ENCODE data around the gene REV3L.

The REV3L gene

DNA sequence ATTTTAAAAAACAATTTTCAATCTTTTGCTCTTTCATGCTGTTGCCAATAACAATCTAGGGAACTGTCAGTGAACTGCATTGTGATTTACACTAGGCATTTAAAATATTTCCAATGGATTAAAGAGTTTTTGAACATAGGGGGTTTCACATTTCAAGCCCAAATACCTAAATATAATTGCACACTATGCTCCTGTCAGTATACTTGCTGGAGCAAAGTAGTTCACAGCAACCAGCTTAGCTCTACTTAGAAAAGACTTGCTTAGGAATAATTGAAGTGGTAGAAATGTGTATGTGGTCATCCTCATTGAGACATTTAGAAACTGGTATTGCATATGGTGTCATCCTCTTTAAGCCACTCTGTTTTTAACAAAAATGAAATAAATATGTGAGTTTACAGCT, 41.7 kb upstream of the REV3L start:
- no peak for DNase-seq
- in situ Hi-C loops (cut with HindIII; ENCODE audit: low pct_ligation_motif_present, low sequenced_read_pairs) = no loop called here
- H3K36me3 ChIP-seq (replicated peaks) = no peaks in the 10 kb centered on the region
- TF ChIP-seq CTCF (IDR thresholded peaks at IDR 0.05; ENCODE audit: low read depth, low read length, missing control alignments) = no peak
- no peak overlapping the region for H3K27ac ChIP-seq
- no peaks in the 10 kb centered on the region for H3K27me3 ChIP-seq (replicated peaks)
- H3K4me3 ChIP-seq (ENCODE audit: low read depth, low read length) = no peak overlapping the region

- H3K36me3 ChIP-seq (replicated peaks) = no peaks in the 10 kb centered on the region
- TF ChIP-seq CTCF (IDR thresholded peaks at IDR 0.05; ENCODE audit: low read depth, low read length, missing control alignments) = no peak
- no peaks in the 10 kb centered on the region for H3K27me3 ChIP-seq (replicated peaks)
- in situ Hi-C loops (cut with HindIII; ENCODE audit: low pct_ligation_motif_present, low sequenced_read_pairs) = no loop called here
- H3K4me3 ChIP-seq (ENCODE audit: low read depth, low read length) = no peak overlapping the region
- H3K27ac ChIP-seq = no peak overlapping the region
- DNase-seq = no peak
Observed at GRCh38 chr6:111524252-111524651, 41.2 kb upstream of the REV3L start.

DNA sequence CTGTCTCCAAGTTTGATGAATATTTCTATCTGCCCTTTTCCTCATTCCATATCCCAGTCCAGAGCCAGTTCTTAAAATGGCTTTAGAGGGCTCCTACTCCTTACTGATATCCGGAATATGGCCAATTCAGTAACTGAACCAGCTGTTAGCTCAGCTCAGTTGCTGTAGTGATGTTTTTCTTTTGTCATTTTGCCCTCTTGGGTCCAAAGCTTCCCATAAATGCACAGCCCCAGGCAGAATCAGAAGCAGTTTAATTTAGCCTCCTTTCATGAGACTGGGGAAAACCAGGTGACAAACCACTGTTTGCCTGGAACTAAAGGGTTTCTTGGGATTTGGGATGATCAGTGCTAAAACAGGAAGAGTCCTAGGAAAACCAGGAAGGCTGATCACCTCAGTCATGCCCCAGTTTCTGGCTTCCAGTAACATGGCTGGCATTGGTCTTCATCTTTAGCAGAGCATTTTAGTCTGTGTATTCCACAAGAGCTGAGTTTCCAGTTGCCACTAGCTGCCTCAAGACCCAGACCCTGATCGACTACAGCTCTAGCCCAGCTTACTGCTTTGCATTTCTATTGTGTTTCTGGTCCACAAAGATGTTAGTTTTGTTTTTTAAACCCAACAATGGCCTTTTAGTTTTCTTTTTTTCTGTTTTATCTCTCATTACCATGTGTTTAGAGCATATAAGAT, 40.6 kb upstream of the REV3L start:
- in situ Hi-C loops (cut with HindIII; ENCODE audit: low pct_ligation_motif_present, low sequenced_read_pairs) = no loop called here
- DNase-seq = no peak
- Histone ChIP-seq H3K4me3 (ENCODE audit: low read depth, low read length) (no peak overlapping the region), H3K27ac (no peak overlapping the region), H3K36me3 (replicated peaks) (no peaks in the 10 kb centered on the region), H3K27me3 (replicated peaks) (no peaks in the 10 kb centered on the region)
- no peak for TF ChIP-seq CTCF (IDR thresholded peaks at IDR 0.05; ENCODE audit: low read depth, low read length, missing control alignments)

DNA sequence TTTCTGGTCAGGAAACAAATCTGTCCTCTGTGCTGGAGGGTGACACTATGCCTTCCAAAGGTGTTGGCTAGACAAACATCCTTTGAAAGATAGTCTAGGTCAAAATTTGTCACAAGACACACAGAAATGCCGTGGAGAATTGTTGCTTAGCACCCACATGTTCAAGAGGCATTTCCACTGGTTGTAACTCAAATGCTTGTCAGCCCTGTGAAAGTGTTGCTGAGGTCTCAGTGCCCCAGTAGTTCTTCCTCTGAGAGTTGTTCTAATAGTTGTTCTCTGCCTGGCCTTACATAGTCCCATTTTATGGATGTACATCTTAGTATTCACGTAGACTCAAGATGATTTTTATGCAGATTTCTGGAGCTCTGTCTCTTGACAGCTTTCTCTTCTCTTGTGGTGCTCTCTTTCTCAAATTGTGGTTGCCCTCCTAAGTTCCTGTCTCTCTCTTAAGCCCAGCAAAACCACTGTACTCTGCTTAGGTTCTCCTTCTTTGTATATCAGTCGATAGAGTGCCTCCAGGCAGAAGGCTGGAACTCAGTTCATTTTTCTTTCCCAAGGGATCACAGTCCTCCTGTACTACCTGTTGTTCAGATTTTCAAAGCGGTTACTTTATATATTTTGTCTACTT, 39.5 kb upstream of the REV3L start:
- H3K27me3 ChIP-seq (replicated peaks) = no peaks in the 10 kb centered on the region
- H3K4me3 ChIP-seq (ENCODE audit: low read depth, low read length) = no peak overlapping the region
- no peak for TF ChIP-seq CTCF (IDR thresholded peaks at IDR 0.05; ENCODE audit: low read depth, low read length, missing control alignments)
- in situ Hi-C loops (cut with HindIII; ENCODE audit: low pct_ligation_motif_present, low sequenced_read_pairs) = no loop called here
- H3K36me3 ChIP-seq (replicated peaks) = no peaks in the 10 kb centered on the region
- no peak overlapping the region for H3K27ac ChIP-seq
- DNase-seq = no peak

- DNase-seq = no peak
- no peak overlapping the region for H3K4me3 ChIP-seq (ENCODE audit: low read depth, low read length)
- H3K36me3 ChIP-seq (replicated peaks) = no peaks in the 10 kb centered on the region
- in situ Hi-C loops (cut with HindIII; ENCODE audit: low pct_ligation_motif_present, low sequenced_read_pairs) = no loop called here
- no peaks in the 10 kb centered on the region for H3K27me3 ChIP-seq (replicated peaks)
- no peak overlapping the region for H3K27ac ChIP-seq
- TF ChIP-seq CTCF (IDR thresholded peaks at IDR 0.05; ENCODE audit: low read depth, low read length, missing control alignments) = no peak
Observed at GRCh38 chr6:111521497-111522270, 38.7 kb upstream of the REV3L start.
